GM04504 (cell line): Measurements from ENCODE around the gene NTRK2.

Source experiments
- DNase-seq: peaks from one replicate; pipeline ENCODE4 v3.0.0-alpha.2; 2012; ENCODE audit warnings: low read depth

Gene NTRK2

DNA sequence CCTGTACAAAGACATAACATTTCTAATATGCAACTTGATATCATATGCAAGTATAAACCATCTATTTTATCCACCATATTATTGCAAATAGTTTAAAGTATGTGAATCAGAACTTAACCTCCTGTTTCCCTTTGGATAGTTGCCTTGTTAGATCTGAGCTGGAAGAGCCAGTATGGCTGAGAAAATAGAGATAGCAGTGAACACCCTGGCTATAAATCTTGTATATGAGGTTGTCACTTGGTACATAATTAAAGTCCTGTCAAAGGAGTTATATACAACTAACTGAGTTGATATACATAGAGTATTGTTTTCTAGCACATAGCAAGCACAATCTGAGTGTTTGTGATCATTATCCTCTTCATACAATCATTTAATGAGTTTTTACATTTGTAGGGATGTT is 272.3 kb downstream of the NTRK2 start:
- no peak for DNase-seq

DNA sequence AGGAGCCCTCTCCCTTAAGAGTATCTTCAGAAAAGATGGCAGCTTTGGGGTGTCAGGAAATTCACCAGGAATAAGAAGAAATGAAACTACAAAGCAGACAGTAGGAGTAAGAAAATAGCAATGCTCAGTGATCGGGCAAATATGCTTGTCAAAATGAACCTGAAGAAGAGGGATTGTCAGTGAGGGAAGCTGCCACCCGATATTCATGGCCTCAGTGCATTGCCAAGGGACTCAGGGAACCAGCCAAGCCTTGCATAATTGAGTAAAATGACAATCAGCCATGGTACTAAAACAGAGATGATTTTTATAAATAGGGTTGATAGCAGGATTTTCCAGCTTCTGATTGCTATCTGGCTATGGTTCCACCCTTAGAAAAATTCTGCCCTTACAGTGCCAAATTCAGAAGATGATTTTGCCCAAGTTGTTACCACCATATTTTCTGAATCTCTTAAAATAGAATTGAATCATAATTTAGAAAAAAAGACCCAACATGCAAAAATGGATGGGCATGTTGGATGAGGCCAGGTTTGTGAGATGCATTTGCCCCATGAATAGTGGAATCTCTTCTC is 274.0 kb downstream of the NTRK2 start:
- no peak for DNase-seq

DNA sequence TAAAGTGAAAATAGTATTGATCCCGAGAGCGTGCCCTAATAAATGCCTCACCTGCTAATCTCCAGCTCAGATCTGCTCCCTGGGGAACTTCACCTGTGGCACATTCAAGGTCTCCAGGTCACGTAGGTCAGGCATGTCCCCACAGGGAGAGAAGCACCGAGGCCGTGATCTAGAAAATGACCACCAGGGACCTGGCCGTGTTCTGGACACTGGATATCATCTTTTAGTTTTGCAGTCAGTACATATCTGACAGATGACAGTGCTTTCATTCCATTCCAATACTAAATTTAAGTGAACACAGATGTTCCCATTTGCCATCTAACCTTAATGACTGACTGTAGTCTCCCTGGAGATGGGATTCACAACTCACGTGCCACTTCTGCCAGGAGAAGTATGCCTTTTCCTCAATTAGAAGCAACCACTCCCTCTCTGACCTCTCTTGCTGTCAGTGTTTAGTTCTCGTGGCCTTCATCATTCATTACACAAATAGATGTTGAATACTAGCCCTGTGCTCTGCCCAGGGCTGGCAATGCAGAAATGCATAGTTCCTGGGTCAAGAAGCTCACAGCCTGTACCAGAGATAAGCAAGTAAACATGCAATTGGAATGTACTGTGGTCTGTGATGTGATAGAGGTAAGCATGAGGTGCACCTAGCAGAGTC is 276.5 kb downstream of the NTRK2 start:
- peak; percentile 8 for DNase-seq

DNA sequence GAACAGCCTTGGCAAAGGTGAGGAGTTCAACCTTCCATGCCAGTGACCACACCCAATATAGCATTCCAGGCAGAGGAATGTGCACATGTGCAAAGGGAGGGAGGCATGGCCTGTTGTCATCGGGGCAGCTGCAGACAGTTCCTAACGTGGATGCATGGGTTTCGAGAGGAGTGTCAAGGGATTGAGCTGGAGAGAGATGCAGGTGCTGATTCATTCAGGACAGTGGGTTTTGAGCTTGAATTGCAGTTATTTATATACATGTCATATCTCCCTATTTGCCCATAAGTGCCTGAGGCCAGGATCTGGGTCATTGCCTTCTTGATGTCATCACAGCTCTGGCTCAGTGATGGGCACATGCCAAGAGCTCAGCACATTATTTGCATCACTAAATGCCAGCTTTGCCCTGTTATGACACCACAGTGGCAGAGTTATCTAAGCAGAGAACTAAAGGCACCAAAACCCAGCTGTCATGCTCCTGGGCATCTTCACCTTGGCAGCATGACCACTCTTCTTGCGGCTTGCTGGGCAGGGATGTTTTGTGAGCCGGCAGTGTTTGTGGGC is 278.0 kb downstream of the NTRK2 start:
- no peak for DNase-seq

DNA sequence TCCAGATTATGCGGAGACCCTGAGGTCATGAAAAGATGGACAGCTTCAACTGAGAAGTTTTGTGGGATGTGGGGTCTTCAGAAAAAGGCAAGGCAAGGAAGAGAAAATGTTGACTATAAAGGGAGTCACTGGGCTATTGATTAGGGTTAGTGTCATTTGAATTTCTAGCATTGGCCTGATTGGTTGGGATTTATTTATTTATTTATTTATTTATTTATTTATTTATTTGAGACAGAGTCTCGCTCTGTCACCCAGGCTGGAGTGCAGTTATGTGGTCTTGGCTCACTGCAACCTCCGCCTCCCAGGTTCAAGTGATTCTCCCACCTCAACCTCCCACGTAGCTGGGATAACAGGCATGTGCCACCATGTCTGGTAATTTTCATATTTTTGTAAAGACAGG is 279.7 kb downstream of the NTRK2 start:
- no peak for DNase-seq

DNA sequence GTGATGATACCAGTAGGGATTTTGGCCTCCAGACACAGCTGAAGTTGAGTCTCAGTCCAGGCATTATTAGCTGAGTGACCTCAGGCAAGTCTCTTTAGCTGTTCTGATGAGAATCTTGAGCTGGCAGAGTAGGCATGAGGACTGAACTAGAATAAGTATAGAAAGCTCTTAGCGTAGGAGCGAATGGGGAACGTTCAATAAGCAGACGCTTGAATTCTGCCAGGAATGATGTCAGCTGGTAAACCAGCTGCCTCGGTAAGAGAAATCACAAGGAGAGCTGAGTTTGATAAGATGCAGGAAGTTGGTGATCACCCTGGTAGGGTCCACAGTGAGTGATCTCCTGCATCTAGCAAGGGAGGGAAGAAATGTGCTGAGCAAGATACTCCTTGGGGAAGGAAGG is 280.4 kb downstream of the NTRK2 start:
- DNase-seq, result no peak

DNA sequence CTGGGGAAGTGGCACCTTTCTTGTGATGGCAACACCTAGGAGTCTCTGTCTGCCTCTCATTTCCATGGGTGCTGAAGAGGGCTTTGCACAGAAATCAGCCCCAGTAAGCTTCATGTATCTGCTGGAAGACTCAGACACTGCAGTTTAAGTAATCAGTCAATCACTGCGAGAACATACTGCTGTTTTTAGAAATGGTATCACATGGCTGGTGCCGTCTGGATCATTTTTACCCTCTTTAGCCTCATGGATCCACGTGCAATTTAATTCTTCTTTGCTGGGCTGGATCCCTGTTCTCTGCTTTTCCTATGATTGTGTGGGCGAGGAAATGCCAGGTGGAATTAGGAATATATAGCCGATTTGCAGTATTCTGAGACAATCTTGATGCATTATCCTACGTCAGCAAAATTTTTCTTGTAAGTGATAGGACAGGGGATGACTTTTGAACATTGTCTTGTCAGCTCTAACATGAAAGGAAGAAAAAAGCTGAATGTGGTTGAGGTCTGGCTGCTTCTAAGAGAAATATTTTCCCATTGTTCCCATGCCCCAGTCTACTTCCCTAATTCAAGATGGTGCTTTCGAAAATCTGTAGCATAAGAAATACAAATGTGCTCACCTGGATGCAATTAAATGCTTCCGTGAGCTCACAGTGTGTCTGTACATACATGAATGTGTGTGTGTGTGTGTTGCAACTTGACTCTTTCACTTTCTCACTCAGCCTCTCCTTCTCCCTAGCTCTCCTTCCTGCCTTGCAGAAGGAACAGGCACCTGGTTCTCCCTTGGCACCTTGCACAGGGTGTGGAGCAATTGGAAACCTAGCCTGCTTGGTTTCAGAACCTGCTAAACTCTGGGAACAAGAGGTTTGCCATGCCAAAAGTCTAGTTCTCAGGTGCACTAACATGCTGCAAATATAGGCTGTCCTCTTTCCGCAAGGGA is 281.6 kb downstream of the NTRK2 start:
- no peak for DNase-seq

DNA sequence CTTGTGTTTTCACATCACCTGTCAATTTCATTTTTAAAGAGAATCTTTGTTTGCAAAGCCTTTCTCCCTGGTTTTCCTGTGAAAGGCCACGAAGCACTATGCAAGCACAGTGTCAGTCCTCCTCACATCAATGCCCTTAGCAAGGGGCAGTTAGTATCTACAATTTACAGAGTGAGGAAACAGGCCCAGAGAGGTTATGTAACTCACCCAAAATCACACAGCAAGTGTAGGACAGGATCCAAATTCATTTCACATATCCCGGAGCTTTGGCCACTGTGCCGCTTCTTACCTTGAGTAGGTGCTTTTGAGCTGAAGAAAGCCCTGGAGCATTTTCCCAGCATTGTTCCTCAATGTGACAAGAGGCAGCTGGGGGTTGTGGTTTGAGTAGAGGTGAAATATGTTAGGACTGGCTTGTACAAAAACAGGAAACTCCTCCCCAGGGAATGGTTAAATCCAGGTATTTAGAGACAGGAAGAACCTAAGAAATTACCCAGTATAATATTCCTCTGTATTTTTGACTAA is 283.8 kb downstream of the NTRK2 start:
- DNase-seq, result no peak

DNA sequence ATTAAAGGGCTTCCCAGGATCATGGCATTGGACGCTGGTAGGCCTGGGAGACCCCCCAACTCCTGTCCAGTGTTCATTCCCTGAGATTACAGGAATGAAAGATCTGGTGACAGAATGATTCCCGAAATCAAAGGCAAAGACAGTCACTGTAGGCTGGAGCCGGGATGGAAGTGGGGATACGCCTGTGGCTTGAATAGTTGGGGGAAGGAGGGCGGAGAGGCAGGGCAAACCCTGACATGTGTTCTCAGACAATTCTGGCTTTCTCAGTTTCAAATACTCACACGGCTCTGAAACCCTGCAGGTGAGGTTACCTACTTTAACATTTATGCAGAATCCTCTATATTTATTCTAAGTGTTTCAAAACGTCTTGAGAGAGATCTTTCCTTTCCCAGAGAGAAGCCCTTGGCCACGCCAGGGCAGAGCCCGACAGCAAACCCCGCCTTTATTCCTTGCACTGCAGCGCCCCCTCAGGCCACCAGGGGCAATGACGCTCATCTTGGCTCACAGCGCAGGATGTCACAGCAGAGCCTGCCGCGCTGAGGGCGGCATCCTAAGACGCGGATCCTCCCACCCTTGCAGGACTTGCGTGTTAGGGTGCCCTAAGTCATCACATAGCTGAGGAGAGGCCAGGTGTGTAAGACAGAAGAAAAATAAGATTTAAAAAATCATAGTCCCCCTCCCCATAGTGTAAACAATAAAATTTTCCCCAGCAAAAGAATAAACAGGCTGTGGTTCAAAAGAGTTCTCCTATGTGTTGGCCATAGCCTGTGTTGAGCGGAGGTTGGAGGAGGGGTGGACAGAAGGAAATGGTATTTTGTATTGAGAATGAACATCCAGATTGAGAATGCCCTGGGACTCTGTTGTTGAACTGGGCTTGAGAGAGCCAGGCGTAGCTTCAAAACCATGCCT is 284.5 kb downstream of the NTRK2 start:
- DNase-seq, result peak; percentile 21

DNA sequence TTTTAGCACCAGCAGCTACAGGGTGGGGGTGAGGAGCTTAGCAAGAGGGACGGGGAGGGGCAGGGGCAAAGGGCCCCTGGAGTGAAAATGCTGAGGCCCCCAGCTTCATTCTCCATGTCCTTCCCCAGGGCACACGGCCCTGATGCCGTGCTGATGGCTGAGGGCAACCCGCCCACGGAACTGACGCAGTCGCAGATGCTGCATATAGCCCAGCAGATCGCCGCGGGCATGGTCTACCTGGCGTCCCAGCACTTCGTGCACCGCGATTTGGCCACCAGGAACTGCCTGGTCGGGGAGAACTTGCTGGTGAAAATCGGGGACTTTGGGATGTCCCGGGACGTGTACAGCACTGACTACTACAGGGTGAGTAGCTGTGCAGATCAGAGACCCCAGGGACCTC is 285.6 kb downstream of the NTRK2 start:
- DNase-seq, result no peak

DNA sequence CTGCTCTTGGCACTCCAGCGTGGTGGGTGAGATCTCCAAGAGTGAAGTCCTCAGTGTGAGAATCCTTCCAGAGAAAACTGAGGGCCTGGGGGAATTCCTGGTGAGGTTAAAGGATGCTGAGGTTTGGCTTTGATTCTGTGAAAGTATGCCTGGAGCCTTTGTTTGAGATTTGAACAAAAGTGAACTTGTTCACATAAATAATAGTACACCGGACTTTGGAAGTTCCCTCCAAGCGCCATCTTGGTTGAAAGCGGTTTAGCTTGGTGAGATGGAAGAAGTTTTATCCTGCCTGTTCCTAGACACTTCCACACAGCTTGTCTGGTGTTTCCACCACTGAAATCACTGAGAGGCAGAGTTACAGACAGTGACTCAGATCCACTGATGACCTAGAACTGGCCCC is 286.4 kb downstream of the NTRK2 start:
- DNase-seq, result no peak

DNA sequence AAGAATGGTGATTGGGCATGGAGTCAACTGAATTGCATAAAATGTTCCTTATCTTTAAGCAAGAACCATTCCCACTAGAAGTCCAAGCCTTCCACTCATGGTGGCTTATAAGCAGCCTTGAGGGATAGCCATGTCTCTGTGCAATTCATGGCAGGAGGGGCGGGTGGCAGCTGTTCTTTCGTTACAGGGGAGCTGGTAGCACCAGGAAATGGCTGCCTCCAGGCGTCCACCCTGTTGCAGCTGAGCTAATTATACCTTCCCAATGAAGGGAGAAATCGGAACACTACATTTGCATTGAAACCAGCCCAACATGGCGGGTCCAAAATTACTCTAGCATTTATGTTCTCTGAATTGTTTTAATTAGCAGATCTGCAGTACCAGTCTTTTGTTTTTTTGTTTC is 289.8 kb downstream of the NTRK2 start:
- no peak for DNase-seq

DNA sequence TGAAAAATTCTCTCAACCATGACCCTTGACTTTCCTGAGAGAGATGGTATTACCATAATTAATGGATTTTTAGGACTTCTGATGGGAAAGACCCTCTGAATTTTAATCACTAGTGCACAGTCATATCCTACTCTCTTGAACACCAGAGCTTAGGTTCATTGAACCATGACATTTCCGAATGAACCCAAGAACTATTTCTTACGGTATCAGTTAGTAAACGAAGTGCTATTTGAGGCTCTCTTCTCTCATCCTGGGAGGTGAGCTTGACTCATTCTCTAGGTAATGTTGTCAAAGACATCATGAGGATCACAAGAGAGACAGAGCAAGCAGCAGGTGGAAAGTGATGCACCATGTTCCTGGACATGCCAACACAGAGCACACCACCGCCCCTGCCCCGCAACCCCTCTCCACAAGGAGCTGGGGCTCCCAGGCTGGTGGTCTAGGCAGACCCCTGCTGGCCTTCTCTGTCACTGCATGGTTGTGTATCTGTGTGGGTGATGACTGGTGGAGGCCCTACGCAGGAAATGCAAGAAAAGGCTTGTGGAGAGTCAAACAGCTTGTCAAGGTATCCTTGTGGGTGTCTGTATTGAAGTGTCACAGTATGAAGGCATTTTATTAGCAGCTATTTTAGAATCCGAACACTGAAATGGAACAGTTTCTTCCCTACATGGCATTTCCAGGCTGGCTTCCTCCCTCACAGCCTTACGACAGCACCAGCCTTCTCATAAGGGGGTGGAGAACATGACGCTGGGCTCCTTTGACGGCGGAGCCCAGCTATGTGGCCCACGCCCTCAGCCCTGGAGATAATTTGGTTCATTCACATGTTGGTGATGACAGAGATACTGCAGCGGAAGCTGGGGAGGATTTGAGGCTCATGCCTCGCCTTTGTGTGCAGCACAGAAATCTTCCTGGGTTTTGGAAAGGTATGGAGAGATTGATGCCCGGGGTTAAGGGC is 297.6 kb downstream of the NTRK2 start:
- DNase-seq, result no peak

DNA sequence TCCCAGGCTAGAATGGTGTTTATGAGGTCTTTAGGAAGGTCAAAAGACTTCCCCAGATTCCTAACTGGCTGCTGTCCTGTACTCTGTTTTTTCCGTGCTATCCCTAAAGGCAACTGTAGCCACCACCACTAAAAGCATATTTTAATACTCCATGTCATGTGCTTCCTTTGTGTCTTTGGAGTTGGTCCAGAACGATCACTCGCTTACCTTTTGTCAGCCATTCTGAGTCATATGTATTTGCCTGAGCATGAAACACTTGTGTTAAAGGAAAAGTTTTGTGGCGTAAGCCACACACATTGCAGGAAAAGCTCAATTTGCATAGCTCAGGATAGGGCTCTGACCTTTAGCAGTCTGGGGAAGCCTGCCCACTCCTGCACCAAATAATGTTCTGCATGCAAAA is 299.6 kb downstream of the NTRK2 start:
- no peak for DNase-seq

DNA sequence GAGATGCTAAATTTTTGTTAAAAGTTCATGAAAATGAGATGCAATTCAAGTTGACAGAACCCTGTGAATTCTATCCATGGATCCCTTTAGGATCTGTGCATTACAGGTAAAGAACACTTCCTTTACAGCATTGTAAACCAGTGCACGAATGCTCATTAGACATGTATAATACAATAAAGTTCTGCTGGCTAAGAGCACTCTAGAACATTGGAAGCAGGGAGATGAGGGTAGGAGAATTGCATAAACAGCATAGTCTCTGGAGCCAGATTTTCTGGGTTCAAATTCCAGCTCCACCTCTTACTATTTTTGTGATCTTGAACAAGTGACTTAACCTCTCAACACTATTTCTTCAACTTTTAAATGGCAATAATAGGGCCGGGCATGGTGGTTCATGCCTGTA is 300.2 kb downstream of the NTRK2 start:
- no peak for DNase-seq

DNA sequence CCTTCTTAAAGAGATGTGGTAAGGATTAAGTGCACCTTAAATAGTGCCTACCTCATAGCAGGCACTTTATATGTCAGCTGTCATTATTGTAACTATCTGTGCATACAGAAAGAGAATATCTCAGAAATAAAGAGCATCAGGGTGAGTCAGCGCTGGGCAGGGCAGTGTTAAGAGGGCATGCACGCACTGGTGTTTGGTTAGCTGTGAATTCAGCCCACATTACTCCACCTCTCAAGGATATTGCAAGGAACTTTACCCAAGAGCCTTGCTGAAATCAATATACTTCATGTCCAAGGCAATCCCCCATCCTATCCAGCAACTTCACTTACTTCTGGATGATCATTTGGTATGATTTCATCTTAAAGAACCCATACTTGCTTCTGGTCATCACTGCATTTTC is 300.9 kb downstream of the NTRK2 start:
- DNase-seq, result no peak

DNA sequence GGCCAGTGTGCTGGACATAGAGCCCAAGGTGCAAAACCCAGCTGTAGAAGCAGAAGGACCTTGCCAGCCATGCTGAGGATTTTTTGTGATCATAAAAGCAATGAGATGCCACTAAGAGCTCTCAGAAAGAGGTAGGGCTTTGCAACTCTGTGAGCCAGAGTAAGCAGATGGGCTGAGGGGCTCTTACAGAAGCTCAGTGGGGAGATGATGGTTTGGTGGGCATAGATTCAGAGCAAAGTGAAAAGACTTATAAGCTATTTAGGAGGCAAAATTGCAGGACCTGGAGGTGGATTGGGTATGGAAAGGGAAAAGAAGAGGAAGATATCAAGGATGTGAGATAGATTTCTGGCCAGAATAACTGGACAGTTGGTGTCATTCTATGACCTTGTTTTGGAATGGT is 302.0 kb downstream of the NTRK2 start:
- no peak for DNase-seq

DNA sequence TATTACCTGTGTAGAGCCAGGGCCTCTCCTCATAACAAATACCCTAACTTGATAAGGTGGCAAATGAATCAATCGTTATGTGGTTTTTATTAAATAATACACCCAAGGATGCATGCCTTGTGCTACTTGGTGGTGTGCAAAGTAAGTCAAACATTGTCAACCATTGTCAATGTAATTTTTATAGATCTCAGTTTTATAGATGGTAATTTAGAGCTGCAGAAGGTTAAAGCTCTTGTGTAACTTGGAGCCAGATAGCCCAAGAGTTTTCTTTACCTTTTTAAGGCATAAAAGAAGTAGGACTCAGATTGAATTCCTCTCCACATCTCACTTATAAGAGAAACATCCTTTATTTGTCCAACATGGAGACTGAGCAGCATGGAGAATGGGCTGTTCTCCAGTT is 304.7 kb downstream of the NTRK2 start:
- DNase-seq, result no peak

DNA sequence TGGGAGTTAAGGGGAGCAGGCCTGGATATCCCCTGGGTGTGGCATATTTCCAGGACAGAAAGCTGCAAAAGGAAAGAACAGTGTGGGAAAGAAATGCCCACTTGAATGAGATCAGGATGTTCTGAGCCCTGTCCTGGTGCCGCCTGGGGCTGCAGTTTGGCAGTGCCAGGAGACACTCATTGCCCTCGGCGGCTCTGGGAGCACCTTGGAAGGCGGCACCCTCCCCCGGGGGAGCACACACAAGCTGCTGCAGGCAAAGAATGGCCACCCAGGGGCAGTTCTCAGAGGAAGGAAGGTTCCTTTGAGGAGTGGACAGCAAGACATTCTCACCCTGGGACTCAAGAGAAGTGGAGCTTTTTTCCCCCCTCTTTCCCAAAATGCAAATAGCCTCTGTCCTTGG is 305.3 kb downstream of the NTRK2 start:
- no peak for DNase-seq

DNA sequence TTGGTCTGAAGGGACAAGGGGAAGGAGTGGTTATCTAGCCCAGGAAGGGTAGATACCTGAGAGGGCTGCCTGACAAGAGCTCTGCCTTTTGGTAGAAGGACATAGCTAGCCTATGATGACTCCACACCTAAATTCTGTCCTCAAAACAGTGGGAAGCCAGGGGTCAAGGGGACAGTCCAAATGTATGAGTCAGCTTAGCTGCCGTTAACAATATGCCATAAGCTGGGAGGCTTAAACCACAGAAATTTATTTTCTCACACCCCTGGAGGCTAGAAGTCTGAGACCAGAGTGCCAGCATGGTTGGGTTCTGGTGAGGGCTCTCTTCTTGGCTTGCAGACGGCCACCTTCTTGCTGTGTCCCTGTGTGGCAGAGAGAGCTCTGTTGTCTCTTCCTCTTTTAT is 306.4 kb downstream of the NTRK2 start:
- no peak for DNase-seq

DNA sequence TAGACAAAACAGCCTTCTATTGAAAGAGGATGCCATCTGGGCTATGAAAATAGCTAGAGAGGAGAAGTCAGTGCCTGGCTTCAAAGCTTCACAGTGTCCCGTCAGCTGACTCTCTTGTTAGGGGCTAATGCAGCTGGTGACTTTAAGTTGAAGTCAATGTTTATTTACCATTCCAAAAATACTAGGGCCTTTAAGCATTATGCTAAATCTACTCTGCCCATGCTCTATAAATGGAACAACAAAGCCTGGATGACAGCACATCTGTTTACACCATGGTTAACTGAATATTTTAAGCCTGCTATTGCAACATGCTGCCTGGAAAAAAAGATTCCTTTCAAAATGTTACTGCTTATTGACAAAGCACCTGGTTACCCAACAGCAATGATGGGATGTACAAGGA is 309.1 kb downstream of the NTRK2 start:
- DNase-seq, result no peak
